Epidermal melanocyte (primary cell): ENCODE measurements around the gene PCNX3.

Experiments used
- DNase-seq: peaks from one replicate; pipeline ENCODE4 v3.0.0; 2011; ENCODE audit warnings: low spot score; ENCODE audit not compliant: insufficient read length

The PCNX3 gene

GRCh38 chr11:65596520-65596919, 19.1 kb upstream of the PCNX3 start:
- no peak for DNase-seq

- DNase-seq = no peak
These were observed 17.3 kb upstream of the PCNX3 start for GRCh38 chr11:65598258-65598699.

GRCh38 chr11:65599216-65599954, 16.2 kb upstream of the PCNX3 start:
- no peak for DNase-seq

DNA sequence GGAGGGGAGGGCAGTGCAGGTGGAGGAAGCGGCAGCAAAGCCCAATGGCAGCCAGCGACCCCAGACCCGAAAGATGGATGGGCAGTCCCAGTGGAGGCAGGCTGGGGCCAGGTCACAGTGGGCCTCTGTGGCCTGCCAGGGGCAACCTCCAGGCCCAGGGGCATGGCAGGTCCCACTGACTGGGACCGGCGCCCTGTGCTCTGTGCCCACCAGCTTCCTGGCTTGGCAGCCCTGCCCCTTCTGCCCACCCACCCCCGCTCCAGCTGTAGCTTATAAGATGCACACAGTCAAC, 15.7 kb upstream of the PCNX3 start:
- DNase-seq = no peak

DNA sequence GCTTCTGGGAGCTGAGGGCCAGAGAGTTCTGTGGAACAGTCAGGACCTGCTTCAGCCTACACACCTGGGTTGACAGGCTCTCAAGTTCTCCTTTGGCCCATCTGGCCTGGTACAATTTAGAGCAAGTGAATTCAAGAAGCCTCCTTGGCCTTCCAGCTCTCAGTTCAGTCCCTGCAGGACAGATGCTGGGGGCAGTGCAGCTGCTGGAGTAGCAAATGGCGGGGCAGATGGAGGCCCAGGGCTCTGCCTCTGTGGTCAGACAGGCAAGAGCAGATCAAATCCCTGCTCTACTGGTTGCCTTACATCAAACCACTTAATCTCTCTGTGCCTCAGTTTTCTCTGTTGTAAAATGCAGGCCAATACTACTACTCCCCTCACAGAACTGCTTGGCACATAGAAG, 11.3 kb upstream of the PCNX3 start:
- DNase-seq = no peak

GRCh38 chr11:65606876-65607613, 8.5 kb upstream of the PCNX3 start:
- DNase-seq = peak; percentile 100

DNA sequence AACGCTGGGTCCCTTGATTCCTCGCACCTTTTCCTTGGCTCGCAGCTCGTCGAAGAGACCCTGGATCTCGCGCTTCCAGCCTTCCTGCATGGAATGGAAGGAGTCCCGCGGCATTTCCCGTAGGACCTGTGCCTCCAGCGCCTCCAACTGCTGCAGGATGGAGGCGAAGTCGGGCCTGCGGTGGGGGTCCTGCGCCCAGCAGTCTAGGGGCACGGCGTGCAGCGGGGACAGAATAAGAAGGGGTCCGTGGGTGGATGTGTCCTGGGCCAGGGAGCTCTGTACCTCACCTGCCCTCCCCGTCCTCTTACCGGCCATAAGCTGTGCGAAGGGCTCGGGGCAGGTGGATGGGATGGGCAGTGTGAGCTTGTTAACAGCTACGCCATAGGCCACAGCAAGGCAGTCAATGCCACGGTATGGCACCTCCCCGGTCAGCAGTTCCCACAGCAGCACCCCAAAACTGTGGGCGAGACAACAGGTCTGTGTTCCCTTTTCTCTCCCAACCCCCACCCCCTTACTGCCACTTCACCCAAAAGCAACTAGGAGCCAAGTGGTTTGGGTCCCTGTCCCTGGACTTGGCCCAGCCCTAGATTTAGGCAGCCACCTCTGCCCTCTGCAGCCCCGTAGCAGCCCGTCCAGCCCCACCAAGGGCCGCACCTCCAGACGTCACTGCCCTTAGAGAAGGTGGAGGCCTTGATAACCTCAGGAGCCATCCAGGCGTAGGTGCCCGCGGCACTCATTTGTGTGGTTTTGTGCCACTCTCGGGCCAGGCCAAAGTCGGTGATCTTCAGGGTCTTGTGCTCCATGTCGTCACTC, 7.8 kb upstream of the PCNX3 start:
- DNase-seq = no peak

- DNase-seq = no peak
These were observed 6.3 kb upstream of the PCNX3 start for GRCh38 chr11:65609229-65609628.

GRCh38 chr11:65609665-65610064, 5.9 kb upstream of the PCNX3 start:
- no peak for DNase-seq

- no peak for DNase-seq
These were observed 5.2 kb upstream of the PCNX3 start for GRCh38 chr11:65610404-65610803.

DNA sequence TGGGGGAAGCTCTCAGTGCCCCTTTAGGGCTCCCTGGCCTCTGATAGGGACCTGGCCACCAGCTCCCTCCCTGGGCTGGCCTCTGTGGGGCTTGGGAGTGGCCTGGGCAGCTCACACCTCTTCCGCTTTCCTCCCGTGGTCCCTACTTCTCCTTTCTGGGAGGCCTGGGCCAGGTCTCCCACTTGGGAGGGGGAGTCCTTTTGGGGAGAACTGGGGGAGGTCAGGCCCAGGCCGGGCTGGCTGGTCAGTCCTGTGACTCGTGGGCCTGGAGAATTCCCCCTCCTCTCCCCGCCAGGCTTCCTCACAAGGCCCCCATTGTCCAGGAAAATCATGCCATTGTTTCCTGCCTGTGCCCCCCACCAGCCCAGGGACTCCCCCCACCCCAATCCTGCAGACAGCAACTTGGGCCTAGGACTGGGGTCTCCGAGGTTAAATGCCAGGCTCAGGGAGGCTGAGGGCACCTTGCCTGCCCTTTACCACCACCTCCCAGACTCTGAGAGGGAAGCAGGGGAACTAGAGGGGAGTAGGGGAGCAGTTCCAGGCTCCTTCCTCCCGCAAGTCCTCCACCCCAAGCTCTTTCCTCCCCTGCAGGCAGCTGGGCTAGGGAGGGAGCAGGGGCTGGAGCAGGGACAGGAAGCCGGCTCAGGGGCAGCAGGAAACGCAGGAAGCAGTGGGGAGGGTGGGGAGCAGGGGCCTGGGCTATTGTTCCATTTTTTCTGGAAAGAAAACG, 4.4 kb upstream of the PCNX3 start:
- peak; percentile 63 for DNase-seq

DNA sequence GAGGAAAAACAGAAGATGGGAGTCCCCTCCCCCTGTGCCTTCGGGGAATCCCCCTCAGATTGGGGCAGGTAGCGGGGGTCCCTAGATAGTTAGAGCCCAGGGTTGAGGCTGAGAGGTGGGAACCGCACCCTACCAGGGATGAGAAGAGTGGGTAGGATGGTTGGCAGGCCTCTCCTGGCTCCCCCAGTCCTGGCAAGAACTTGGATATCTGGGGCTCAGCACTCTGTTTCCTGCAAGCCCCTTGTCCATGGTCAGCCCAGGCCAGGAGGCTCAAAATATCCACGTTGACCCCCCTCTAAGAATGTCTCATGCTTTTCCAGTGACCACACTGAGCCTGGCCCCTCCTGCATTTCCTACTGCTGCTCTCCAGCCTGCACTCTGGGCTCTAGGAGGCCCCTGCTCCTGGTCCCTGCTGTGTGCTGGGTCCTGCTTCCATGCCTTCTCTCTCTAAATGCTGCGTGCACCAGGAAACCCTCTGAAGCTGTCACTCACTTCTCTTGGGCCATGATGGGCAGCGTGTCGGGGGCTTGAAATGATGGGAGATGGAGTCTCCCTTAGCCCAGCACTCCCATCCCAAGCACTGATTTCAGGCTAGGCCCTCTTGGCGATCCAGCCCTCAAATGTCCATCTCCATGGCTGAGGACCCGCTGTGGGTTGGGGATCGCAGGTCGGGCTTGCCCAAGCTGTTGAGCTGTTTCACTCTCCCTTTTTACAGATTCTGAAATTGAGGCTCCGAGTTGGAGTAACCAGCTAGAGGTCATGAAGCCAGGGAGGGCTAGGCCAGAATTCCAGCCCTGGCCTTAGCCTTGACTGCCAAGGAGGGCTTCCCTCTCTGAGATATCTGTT, 3.6 kb upstream of the PCNX3 start:
- no peak for DNase-seq

DNA sequence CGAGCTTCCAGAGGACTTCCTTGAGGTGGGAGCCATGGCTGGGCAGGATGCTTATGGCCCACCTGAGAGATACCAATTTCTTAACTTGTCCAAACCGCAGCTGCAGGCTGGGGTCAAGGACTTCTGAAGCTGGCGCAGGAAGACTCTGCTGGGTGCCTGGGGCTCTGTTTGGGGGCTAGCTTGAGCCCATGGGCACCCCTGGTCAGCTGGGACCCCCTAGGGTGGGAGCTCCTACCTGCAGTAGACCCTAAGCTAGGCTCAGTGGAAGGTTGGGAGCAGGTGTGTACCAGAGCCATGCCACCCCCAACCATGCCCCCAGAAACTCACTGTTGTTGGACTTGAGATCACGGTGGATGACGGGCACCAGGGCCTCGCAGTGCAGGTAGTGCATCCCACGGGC, 2.9 kb upstream of the PCNX3 start:
- DNase-seq = no peak

DNA sequence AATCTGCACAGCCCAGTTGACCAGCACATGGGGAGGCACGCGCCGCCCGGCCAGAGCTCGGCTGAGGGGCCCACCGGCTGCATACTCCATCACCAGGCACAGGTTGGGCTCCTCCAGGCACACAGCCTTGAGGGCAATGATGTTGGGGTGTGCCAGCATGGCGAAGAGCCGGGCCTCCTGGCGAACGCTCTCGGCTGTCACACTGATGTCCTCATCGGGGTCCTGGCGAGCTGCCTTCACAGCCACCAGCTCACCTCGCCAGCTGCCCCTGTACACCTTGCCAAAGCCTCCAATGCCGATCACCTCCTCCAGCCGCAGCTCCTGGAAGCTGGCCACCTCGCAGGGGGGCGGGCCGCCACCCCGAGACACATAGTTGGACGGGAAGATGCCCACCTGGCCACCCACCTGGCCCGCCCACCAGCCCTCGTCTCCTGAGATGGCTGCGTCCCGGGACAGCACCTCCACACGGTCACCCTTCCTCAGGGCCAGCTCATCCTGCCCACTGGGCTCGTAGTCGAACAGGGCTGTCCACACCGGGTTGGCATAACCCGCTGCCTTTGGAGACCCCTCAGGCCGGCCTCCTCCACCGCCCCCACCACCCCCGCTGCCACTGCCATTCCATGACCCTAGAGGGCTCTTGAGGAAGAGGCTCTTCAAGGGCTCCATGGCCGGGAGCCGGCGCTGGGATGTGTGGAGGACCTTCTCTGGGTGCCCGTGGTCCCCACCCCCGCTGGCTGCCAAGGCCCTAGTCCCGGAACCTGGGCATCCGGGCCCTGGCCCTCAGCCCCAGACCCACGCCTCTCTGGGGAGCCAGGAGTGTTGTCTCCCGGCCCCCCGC, 2.3 kb upstream of the PCNX3 start:
- DNase-seq = no peak

DNA sequence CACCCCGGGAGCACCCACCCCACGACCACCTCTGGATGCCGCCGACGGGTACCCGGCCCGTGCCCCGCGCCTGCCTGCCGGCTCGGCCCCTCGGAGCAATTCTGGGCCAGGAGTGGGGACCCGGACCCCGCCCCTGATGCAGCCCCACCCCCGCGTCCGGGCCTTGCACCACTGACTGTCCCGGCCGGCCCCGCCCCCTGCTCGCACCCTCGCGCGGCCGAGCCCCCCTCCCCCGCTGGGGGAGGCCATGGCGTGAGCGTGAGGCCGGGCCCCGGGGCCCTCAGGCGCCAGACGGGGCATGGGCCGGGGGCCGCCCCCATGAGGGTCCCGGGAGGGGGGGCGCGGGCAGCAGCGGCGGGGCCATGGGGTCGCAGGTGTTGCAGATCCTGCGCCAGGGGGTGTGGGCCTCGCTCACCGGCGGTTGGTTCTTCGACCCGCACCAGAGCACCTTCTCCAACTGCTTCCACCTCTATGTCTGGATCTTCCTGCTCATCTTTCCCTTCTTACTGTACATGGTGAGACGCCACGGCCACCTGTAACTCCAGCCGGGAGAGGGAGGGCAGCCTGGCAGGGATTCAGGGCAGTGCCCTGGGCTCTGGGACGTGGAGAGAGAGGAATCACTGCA, 486 bp downstream of the PCNX3 start:
- no peak for DNase-seq

DNA sequence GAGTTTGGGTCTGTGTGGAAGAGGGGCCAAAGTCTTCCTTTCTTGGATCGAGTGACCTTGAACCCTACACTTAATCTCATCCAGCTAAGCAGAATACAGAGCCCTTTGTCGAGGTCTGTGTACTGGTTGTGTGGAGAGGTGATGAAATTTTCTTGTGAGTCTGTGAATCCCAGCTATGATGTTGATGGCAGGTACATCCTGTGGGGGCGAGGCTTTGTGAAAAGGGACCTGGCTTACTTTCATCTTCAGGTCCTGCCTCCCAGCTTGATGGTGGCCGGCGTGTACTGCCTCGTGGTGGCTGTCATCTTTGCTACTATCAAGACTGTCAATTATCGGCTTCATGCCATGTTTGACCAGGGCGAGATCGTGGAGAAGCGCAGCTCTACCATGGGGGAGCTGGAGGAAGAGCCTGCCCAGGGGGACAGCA, 1.0 kb downstream of the PCNX3 start:
- no peak for DNase-seq

- no peak for DNase-seq
These were observed 1.7 kb downstream of the PCNX3 start for GRCh38 chr11:65617136-65617850.

GRCh38 chr11:65617990-65618751, 2.6 kb downstream of the PCNX3 start:
- DNase-seq = no peak
